ENCODE data around the gene POLR3F. TPM values are rescaled to one million over a fixed set of nuclear protein-coding genes. Genes with fewer than 3 reads are reported as not detected.
"Not testable (repeated sequence)": the region's sequence is repeated elsewhere in the genome, so short reads cannot be mapped to it uniquely, and the experiment has no call there.

Gene POLR3F
- total RNA-seq, 1 donor from 2014 or later = 14.0 TPM

GRCh38 chr20:18488301-18488700, 21.1 kb downstream of the POLR3F start:
- Histone ChIP-seq H3K9me3 (no peaks in the 10 kb centered on the region), H3K27ac (no peak overlapping the region), H3K36me3 (peaks cover 41 to 65% of the 10 kb centered on the region in 2 donors), H3K4me1 (no peaks in the 10 kb centered on the region), H3K27me3 (no peaks in the 10 kb centered on the region), H3K4me3 (no peak overlapping the region)
- intact Hi-C loops (cut with DNase I) = no loop called here
- DNase-seq (ENCODE audit: low spot score in 2 of 2) = no peak
- no peak for TF ChIP-seq CTCF (IDR thresholded peaks at IDR 0.05)

DNA sequence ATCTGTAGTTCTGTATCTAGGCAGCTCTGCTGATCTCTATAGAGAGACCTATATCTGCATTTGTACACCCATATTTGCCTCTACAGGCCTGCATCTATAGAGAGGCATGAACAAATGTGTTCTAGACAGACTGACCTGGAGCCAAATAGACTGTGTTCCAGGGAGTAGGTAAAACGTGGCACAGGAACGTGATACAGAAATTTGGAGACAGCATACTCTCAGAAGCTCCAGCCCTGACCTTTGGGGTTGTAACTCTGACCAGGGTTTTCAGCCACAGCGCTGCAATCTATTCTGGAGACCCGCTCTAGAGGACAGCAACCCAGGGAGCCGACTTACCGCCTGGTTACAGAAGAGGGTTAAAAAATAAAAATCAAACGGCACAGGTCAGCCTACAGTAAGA, 28.9 kb downstream of the POLR3F start:
- peaks cover 0 to 6% of the 10 kb centered on the region in 2 donors for H3K4me1 ChIP-seq
- H3K9me3 ChIP-seq = no peaks in the 10 kb centered on the region
- intact Hi-C loops (cut with DNase I) = no loop called here
- peak overlapping the region; percentile 75 to 83 for H3K4me3 ChIP-seq
- H3K27ac ChIP-seq = no peak overlapping the region
- H3K36me3 ChIP-seq = peaks cover 10 to 18% of the 10 kb centered on the region in 2 donors
- no peak for DNase-seq (ENCODE audit: low spot score in 2 of 2)
- no peaks in the 10 kb centered on the region for H3K27me3 ChIP-seq
- no peak for TF ChIP-seq CTCF (IDR thresholded peaks at IDR 0.05)

GRCh38 chr20:18496740-18497592, 29.8 kb downstream of the POLR3F start, which contains the start of gene RBBP9:
TSS of gene RBBP9 (minus strand) at chr20:18497225. CDS start at chr20:18497167, 58 bp downstream.
- H3K4me1 ChIP-seq = peaks cover 0 to 6% of the 10 kb centered on the region in 2 donors
- DNase-seq (ENCODE audit: low spot score in 2 of 2) = peak; percentile 28 to 92
- no peaks in the 10 kb centered on the region for H3K27me3 ChIP-seq
- no peaks in the 10 kb centered on the region for H3K9me3 ChIP-seq
- peak within 1 kb of the TSS; percentile 69 to 73 for H3K27ac ChIP-seq
- peak within 1 kb of the TSS; percentile 75 to 83 for H3K4me3 ChIP-seq
- H3K36me3 ChIP-seq = peaks cover 8 to 18% of the 10 kb centered on the region in 2 donors
- intact Hi-C loops (cut with DNase I) = loop anchor here (1.0 kb wide), 1 partner anchor 10 kb away; the partner anchor contains the start of gene SEC23B
- TF ChIP-seq CTCF (IDR thresholded peaks at IDR 0.05) = no peak

DNA sequence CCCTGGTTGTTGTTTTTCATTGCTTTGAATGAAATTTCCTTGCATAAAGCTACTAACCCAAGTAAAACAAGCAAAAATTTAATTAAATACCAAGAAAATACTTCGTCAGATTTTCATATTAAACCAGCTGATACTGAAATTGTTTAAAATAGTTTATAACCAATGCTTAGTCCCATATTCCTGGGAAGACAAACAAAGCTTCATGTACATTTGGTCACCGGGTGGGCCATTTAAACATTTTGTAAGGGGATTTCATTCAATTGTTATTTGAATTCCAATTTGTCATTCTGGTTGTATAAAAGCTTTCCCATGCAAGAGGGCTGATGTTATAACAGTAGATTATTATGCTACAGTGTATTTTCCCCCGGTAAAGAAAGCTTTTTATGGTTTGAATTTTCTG, 30.4 kb downstream of the POLR3F start:
- TF ChIP-seq CTCF (IDR thresholded peaks at IDR 0.05) = no peak
- no peak for DNase-seq (ENCODE audit: low spot score in 2 of 2)
- Histone ChIP-seq H3K4me1 (peaks cover 0 to 6% of the 10 kb centered on the region in 2 donors), H3K4me3 (peak overlapping the region; percentile 75 to 83), H3K27ac (peak overlapping the region in 1 of 2 donors; percentile 69), H3K36me3 (peaks cover 8 to 13% of the 10 kb centered on the region in 2 donors), H3K27me3 (no peaks in the 10 kb centered on the region), H3K9me3 (no peaks in the 10 kb centered on the region)
- intact Hi-C loops (cut with DNase I) = loop anchor here (1.0 kb wide), 1 partner anchor 10 kb away; the partner anchor contains the start of gene SEC23B

DNA sequence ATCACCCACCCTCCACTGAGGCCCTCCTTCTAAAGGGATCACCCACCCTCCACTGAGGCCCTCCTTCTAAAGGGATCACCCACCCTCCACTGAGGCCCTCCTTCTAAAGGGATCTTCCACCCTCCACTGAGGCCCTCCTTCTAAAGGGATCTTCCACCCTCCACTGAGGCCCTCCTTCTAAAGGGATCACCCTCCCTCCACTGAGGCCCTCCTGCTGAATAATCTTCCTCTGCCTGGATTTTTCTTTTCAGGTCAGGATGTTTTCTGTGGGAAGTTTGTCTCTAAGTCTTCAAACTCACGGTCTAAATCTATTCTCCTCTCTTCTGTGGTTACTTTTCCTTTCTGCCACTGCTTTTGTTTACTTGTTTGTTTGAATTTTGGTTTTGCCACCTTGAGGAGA, 34.5 kb downstream of the POLR3F start:
- H3K4me1 ChIP-seq; H3K9me3 ChIP-seq; H3K27me3 ChIP-seq; DNase-seq (ENCODE audit: low spot score in 2 of 2); H3K27ac ChIP-seq; H3K4me3 ChIP-seq; H3K36me3 ChIP-seq: not testable (repeated sequence)
- intact Hi-C loops (cut with DNase I) = loop anchor here (10.0 kb wide), 1 partner anchor 993 kb away; no protein-coding TSS in a partner anchor

DNA sequence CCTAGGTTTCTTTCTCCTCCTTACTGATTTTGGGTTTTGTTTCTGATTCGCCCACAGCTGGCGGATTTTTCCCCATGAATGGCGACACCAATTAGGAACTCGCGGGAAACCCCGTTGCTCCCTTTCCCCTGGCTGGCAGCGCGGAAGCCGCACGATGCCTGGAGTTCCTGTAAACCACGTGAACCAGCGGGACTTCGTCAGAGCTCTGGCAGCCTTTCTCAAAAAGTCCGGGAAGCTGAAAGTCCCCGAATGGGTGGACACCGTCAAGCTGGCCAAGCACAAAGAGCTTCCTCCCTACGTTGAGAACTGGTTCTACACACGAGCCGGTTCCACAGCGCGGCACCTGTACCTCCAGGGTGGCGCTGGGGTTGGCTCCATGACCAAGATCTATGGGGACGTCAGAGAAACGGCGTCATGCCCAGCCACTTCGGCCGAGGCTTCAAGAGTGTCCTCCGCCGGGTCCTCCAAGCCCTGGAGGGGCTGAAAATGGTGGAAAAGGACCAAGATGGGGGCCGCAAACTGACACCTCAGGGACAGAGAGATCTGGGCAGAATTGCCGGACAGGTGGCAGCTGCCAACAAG, 37.4 kb downstream of the POLR3F start:
- no peaks in the 10 kb centered on the region for H3K27me3 ChIP-seq
- intact Hi-C loops (cut with DNase I) = loop anchor here (10.0 kb wide), 1 partner anchor 990 kb away; no protein-coding TSS in a partner anchor

More for the DNA sequence above, 37.4 kb downstream of the POLR3F start:
- H3K9me3 ChIP-seq = no peaks in the 10 kb centered on the region
- no peak for TF ChIP-seq CTCF (IDR thresholded peaks at IDR 0.05)
- H3K4me3 ChIP-seq = no peak overlapping the region
- DNase-seq (ENCODE audit: low spot score in 2 of 2) = no peak
- no peaks in the 10 kb centered on the region for H3K36me3 ChIP-seq
- H3K4me1 ChIP-seq = peaks cover 4 to 11% of the 10 kb centered on the region in 2 donors
- no peak overlapping the region for H3K27ac ChIP-seq

Data from ascending aorta (tissue), 2 donors.